A549 (cell line): ENCODE results near the gene CRACDL. TPM values are rescaled to one million over a fixed set of nuclear protein-coding genes. Genes with fewer than 3 reads are reported as not detected.

Experiments
- ATAC-seq, 2 experiments: fragments of 200-7000 bp in 1 of 2; fragments of >200 bp in 1 of 2; cut with Nextera tagmentation in 1 of 2; cut with Tn5 transposase in 1 of 2; 3 replicates each; pipeline versions ENCODE4 v1.8.0 to v1.9.1; 2018 to 2020; ENCODE audit warnings: mild to moderate bottlenecking in 1 of 2, moderate library complexity in 1 of 2
- CTCF ChIA-PET: fragments of 300-600 bp; sonication (Branson Sonifier 250); formaldehyde crosslinking; extraction: SDS; loops from one replicate; lab custom pipeline; 2021; ENCODE audit warnings: antibody characterized with exemption, inconsistent platforms; lab: Yijun Ruan, JAX
- POLR2A ChIA-PET: fragments of 350-600 bp; formaldehyde crosslinking; extraction: SDS; loops from one replicate; lab custom pipeline; 2021; ENCODE audit warnings: antibody characterized with exemption, inconsistent platforms; lab: Yijun Ruan, JAX
- DNase-seq, 2 experiments: peaks; one replicate each; pipeline versions ENCODE4 v3.0.0 to v3.0.0-alpha.2; 2011 to 2016; ENCODE audit warnings: low read depth in 1 of 2, low spot score in 1 of 2
- FAIRE-seq: peaks from 2 replicates; lab custom pipeline; 2011; peaks lifted over from hg19 to GRCh38; lab: Jason Lieb, UNC
- H3K27ac ChIP-seq, 2 experiments: fragments of >200 bp; sonication (Bioruptor Twin); formaldehyde crosslinking; 3 replicates each; pipeline ENCODE4 v1.5.1; 2016 to 2017
- H3K4me1 ChIP-seq: fragments of >200 bp; sonication (Bioruptor Twin); formaldehyde crosslinking; 3 replicates; pipeline ENCODE4 v1.6.1; 2016
- H3K4me2 ChIP-seq: fragments of >200 bp; sonication (Bioruptor Twin); formaldehyde crosslinking; 3 replicates; pipeline ENCODE4 v1.6.1; 2016
- H3K4me3 ChIP-seq: fragments of >200 bp; sonication (Bioruptor Twin); formaldehyde crosslinking; 3 replicates; pipeline ENCODE4 v1.5.1; 2016
- H3K9me3 ChIP-seq: fragments of >200 bp; sonication (Bioruptor Twin); formaldehyde crosslinking; 3 replicates; pipeline ENCODE4 v1.6.1; 2016
- CBX2 ChIP-seq: fragments of 200-600 bp; sonication (generic); IDR thresholded peaks from 2 replicates; pipeline ENCODE4 v1.6.1; 2016; ENCODE audit warnings: low read depth, mild to moderate bottlenecking, borderline replicate concordance
- EP300 ChIP-seq, 2 experiments: fragments of >200 bp; sonication (Bioruptor Twin); formaldehyde crosslinking; IDR thresholded peaks; 2 replicates in 1 of 2; 3 replicates in 1 of 2; pipeline ENCODE4 v1.6.1; 2016 to 2017
- HOXA7 ChIP-seq: fragments of 250-450 bp; sonication (Bioruptor Pico); IDR thresholded peaks from 2 replicates; pipeline ENCODE4 v1.5.0; 2020; ENCODE audit warnings: mild to moderate bottlenecking, moderate library complexity
- HOXB5 ChIP-seq: fragments of 250-450 bp; sonication (Bioruptor Pico); IDR thresholded peaks from 2 replicates; pipeline ENCODE4 v1.5.0; 2020; ENCODE audit warnings: mild to moderate bottlenecking, moderate library complexity
- MAFK ChIP-seq: fragments of 450-650 bp; IDR thresholded peaks from 2 replicates; pipeline ENCODE4 v1.6.1; 2014; ENCODE audit not compliant: partially characterized antibody
- NPAS2 ChIP-seq: fragments of 250-450 bp; sonication (Bioruptor Pico); IDR thresholded peaks from 2 replicates; pipeline ENCODE4 v1.8.0; 2022; ENCODE audit warnings: mild to moderate bottlenecking, moderate library complexity, borderline replicate concordance
- PHF8 ChIP-seq: fragments of 200-600 bp; sonication (generic); IDR thresholded peaks from 2 replicates; pipeline ENCODE4 v1.6.1; 2016; ENCODE audit warnings: low read depth, mild to moderate bottlenecking, antibody characterized with exemption, moderate library complexity, borderline replicate concordance
- RAD21 ChIP-seq, 2 experiments: fragments of >200 bp in 1 of 2; sonication (Bioruptor Twin) in 1 of 2; formaldehyde crosslinking in 1 of 2; IDR thresholded peaks in 1 of 2; conservative IDR thresholded peaks in 1 of 2; 2 replicates in 1 of 2; 3 replicates in 1 of 2; pipeline ENCODE4 v1.6.1; 2012 to 2018; ENCODE audit warnings: inconsistent platforms in 1 of 2
- RCOR1 ChIP-seq: fragments of 150-350 bp; IDR thresholded peaks from 2 replicates; pipeline ENCODE4 v1.6.1; 2014; ENCODE audit warnings: antibody characterized with exemption, low read length, low read depth
- WGBS: methylation state at CpG from one replicate; pipeline ENCODE4 v1.1.6; 2017; ENCODE audit errors: missing lambda C conversion rate; 5-methylcytosine and 5-hydroxymethylcytosine counted together
- polyA plus RNA-seq, 4 experiments: library from polyadenylated mRNA; depleted of rRNA in 3 of 4; stranded (reverse); fragments of >200 nt; fragmentation: RNase III in 1 of 4; extraction: RNeasy Plus Mini Kit Qiagen cat#74134 plus additional on column Dnase treatment in 1 of 4; gene quantifications; 2 replicates in 3 of 4; 3 replicates in 1 of 4; pipeline ENCODE4 v1.2.3, GENCODE V29; 2011 to 2017
- TF ChIP-seq, protein P1 (sequence below): fragments of >200 bp; sonication (Bioruptor Twin); formaldehyde crosslinking; IDR thresholded peaks from 3 replicates; pipeline ENCODE4 v1.5.1; 2016
- TF ChIP-seq, protein P2 (sequence below): IDR thresholded peaks from 2 replicates; pipeline ENCODE4 v1.6.1; 2012; ENCODE audit warnings: low read depth, borderline replicate concordance
- TF ChIP-seq, protein P3 (sequence below): fragments of >200 bp; sonication (Bioruptor Twin); formaldehyde crosslinking; IDR thresholded peaks from 3 replicates; pipeline ENCODE4 v1.6.1; 2016
- TF ChIP-seq, protein P4 (sequence below): fragments of 450-650 bp; IDR thresholded peaks from 2 replicates; pipeline ENCODE4 v1.6.1; 2014; ENCODE audit warnings: antibody characterized with exemption
- TF ChIP-seq, protein P5 (sequence below): fragments of 200-600 bp; sonication (generic); IDR thresholded peaks from 2 replicates; pipeline ENCODE4 v1.6.1; 2016; ENCODE audit warnings: antibody characterized with exemption, mild to moderate bottlenecking, moderate library complexity
- TF ChIP-seq, protein P6 (sequence below): fragments of 250-450 bp; sonication (Bioruptor Pico); IDR thresholded peaks from 2 replicates; pipeline ENCODE4 v1.5.0; 2021; ENCODE audit warnings: mild to moderate bottlenecking, moderate library complexity, borderline replicate concordance

CRACDL gene
- polyA plus RNA-seq, 2 of the 4 experiments (the other 2 are of a cell fraction) = 0.21 to 0.36 TPM

DNA sequence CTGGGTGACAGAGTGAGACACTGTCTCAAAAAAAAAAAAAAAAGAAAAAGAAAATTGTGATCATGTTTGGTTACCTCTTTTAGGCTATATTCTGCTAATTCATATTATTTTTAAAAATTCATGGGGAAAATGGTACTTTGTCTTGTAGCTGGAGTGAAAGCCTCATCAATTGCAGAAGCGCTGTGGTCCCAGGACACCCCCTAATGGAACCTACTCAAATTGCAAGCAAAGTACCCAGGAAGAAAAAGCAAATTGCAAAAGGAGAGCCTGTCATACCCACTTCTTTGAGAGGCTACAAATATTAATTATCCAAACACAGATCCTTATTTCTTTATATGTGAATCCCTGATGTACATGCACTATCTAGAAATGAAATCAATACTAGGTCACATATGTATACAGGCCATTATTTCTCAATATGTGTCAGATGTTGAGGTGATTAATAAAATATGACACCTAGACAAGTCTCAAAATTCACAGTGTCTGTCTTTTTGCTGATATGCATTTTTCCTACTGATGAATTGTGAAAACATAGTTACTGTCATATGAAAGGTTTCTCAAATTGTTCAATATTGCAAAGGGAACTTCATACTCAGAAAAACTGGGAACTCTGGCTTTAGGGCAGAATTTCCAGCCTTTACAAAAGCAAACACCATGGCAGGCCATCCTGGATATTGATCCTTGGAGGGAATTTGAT lies 12.6 kb downstream of the CRACDL start:
- 0 out of 3 replicates have a peak, but pooled peaks cover 4% of the 10 kb centered on the region for H3K4me1 ChIP-seq
- H3K4me3 ChIP-seq = no peak overlapping the region
- no peak overlapping the region for H3K27ac ChIP-seq
- FAIRE-seq = no peak
- 76% methylated on average over 1 of the region's 1 CpG for WGBS
- ChIA-PET CTCF (interaction anchor here (0.9 kb wide), 1 partner anchor 8 kb away, joined by 3 read pairs; no protein-coding TSS in a partner anchor), POLR2A (no interaction called here)
- H3K4me2 ChIP-seq = no peak overlapping the region
- DNase-seq = no peak
- ATAC-seq = no peak
- no peak for TF ChIP-seq EP300 (IDR thresholded peaks at IDR 0.05)
- peak in 1 of 2 experiments; percentile 38; a peak in 2 of 5 replicates for TF ChIP-seq RAD21 (conservative IDR thresholded peaks at IDR 0.05 in 1 of 2, IDR thresholded peaks at IDR 0.05 in 1 of 2)
- TF ChIP-seq, protein P1, sequence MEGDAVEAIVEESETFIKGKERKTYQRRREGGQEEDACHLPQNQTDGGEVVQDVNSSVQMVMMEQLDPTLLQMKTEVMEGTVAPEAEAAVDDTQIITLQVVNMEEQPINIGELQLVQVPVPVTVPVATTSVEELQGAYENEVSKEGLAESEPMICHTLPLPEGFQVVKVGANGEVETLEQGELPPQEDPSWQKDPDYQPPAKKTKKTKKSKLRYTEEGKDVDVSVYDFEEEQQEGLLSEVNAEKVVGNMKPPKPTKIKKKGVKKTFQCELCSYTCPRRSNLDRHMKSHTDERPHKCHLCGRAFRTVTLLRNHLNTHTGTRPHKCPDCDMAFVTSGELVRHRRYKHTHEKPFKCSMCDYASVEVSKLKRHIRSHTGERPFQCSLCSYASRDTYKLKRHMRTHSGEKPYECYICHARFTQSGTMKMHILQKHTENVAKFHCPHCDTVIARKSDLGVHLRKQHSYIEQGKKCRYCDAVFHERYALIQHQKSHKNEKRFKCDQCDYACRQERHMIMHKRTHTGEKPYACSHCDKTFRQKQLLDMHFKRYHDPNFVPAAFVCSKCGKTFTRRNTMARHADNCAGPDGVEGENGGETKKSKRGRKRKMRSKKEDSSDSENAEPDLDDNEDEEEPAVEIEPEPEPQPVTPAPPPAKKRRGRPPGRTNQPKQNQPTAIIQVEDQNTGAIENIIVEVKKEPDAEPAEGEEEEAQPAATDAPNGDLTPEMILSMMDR = peak; percentile 16; the same call in 1 of the 3 replicates
- TF ChIP-seq, protein P2, sequence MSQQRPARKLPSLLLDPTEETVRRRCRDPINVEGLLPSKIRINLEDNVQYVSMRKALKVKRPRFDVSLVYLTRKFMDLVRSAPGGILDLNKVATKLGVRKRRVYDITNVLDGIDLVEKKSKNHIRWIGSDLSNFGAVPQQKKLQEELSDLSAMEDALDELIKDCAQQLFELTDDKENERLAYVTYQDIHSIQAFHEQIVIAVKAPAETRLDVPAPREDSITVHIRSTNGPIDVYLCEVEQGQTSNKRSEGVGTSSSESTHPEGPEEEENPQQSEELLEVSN = no peak
- TF ChIP-seq RCOR1 = no peak
- TF ChIP-seq NPAS2 (CRISPR knock-in tag) = no peak
- no peak for TF ChIP-seq HOXA7
- peak; percentile 77 for TF ChIP-seq MAFK
- TF ChIP-seq, protein P3, sequence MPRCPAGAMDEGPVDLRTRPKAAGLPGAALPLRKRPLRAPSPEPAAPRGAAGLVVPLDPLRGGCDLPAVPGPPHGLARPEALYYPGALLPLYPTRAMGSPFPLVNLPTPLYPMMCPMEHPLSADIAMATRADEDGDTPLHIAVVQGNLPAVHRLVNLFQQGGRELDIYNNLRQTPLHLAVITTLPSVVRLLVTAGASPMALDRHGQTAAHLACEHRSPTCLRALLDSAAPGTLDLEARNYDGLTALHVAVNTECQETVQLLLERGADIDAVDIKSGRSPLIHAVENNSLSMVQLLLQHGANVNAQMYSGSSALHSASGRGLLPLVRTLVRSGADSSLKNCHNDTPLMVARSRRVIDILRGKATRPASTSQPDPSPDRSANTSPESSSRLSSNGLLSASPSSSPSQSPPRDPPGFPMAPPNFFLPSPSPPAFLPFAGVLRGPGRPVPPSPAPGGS = no peak
- H3K9me3 ChIP-seq = peaks cover 2% of the 10 kb centered on the region; the same call in 1 of the 3 replicates

DNA sequence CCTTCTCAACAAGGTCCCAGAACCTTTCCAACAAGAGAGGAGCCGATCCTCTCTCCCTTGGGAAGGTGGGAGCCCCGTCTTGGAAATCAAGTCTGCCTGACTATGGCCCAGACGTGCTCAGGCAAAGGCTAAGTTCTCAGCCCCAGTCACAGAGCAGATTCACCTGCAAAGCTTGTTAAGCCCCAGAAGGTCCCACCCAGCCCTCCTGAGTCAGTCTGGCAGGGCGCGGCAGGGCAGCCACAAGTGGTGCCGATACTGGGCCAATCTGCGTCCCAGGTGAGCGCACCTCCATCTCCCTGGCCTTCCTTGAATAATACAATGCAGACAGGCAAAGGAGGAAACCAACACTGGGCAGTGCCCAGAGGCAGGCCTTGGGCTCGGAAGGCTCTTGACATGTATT lies 15.0 kb downstream of the CRACDL start:
- no peak overlapping the region for H3K4me3 ChIP-seq
- no peak for DNase-seq
- 87% methylated on average over 8 of the region's 9 CpGs for WGBS
- H3K4me1 ChIP-seq = peaks cover 16% of the 10 kb centered on the region
- ATAC-seq = no peak
- no peak for FAIRE-seq
- peaks cover 2% of the 10 kb centered on the region; the same call in 1 of the 3 replicates for H3K9me3 ChIP-seq
- no peak overlapping the region for H3K27ac ChIP-seq
- TF ChIP-seq, protein P4, sequence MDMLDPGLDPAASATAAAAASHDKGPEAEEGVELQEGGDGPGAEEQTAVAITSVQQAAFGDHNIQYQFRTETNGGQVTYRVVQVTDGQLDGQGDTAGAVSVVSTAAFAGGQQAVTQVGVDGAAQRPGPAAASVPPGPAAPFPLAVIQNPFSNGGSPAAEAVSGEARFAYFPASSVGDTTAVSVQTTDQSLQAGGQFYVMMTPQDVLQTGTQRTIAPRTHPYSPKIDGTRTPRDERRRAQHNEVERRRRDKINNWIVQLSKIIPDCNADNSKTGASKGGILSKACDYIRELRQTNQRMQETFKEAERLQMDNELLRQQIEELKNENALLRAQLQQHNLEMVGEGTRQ = no peak
- TF ChIP-seq NPAS2 (CRISPR knock-in tag) (no peak), HOXB5 (CRISPR knock-in tag) (no peak), CBX2 (no peak), MAFK (no peak), PHF8 (no peak)
- TF ChIP-seq, protein P5, sequence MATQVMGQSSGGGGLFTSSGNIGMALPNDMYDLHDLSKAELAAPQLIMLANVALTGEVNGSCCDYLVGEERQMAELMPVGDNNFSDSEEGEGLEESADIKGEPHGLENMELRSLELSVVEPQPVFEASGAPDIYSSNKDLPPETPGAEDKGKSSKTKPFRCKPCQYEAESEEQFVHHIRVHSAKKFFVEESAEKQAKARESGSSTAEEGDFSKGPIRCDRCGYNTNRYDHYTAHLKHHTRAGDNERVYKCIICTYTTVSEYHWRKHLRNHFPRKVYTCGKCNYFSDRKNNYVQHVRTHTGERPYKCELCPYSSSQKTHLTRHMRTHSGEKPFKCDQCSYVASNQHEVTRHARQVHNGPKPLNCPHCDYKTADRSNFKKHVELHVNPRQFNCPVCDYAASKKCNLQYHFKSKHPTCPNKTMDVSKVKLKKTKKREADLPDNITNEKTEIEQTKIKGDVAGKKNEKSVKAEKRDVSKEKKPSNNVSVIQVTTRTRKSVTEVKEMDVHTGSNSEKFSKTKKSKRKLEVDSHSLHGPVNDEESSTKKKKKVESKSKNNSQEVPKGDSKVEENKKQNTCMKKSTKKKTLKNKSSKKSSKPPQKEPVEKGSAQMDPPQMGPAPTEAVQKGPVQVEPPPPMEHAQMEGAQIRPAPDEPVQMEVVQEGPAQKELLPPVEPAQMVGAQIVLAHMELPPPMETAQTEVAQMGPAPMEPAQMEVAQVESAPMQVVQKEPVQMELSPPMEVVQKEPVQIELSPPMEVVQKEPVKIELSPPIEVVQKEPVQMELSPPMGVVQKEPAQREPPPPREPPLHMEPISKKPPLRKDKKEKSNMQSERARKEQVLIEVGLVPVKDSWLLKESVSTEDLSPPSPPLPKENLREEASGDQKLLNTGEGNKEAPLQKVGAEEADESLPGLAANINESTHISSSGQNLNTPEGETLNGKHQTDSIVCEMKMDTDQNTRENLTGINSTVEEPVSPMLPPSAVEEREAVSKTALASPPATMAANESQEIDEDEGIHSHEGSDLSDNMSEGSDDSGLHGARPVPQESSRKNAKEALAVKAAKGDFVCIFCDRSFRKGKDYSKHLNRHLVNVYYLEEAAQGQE = no peak
- TF ChIP-seq, protein P6, sequence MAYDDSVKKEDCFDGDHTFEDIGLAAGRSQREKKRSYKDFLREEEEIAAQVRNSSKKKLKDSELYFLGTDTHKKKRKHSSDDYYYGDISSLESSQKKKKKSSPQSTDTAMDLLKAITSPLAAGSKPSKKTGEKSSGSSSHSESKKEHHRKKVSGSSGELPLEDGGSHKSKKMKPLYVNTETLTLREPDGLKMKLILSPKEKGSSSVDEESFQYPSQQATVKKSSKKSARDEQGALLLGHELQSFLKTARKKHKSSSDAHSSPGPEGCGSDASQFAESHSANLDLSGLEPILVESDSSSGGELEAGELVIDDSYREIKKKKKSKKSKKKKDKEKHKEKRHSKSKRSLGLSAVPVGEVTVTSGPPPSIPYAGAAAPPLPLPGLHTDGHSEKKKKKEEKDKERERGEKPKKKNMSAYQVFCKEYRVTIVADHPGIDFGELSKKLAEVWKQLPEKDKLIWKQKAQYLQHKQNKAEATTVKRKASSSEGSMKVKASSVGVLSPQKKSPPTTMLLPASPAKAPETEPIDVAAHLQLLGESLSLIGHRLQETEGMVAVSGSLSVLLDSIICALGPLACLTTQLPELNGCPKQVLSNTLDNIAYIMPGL (CRISPR knock-in tag) = no peak
- ChIA-PET CTCF (interaction anchor here (1.4 kb wide), 1 partner anchor 272 kb away, joined by 4 read pairs; no protein-coding TSS in a partner anchor), POLR2A (no interaction called here)
- no peak overlapping the region for H3K4me2 ChIP-seq
